GM21447 (cell line): Measurements from ENCODE around the gene GAS2L1.

Experiments used
- ATAC-seq: cut with Tn5 transposase; IDR thresholded peaks from one replicate; pipeline ENCODE4 v1.9.1; 2021; ENCODE audit not compliant: unreplicated experiment

GAS2L1 gene

DNA sequence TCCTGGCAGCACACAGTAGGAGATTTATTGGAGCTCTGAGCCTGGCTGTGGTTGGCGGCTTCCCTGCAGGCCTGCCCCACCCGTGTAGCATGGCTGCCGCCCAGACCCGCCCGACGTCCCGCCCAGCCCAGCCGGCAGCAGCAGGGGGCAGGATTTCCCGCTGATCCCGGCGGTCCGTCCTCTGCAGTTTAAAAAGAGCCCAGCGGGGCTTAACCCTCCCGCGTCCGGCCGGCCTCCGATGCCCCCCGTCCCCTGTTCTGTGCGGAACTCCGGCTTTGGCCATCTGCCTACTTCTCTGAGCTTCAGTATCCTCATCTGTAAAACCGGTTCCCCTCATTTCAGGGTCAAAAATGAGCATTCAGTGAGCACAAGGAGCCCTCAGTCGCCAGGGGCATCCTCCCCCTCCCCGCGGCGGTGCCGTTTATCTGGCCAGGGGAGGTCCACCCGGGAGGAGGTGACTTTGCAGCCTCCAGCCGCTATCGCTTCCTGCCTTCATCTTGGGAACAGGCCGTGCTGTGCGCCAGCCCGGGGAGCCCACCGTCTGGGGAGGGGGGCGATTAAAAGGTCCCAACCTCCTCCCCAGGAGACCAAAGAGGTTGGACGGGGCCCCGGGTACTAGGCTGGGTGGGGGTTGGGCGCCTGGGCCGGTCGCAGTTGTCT is at the start of gene GAS2L1:
GAS2L1 (plus strand) TSS at position 476 of the 660 bp plus-strand sequence. CDS start 1,456 bp downstream, outside the sequence.
- no peak for ATAC-seq

- ATAC-seq, result no peak
These were observed 48.7 kb upstream of the GAS2L1 start for GRCh38 chr22:29257751-29258181.

DNA sequence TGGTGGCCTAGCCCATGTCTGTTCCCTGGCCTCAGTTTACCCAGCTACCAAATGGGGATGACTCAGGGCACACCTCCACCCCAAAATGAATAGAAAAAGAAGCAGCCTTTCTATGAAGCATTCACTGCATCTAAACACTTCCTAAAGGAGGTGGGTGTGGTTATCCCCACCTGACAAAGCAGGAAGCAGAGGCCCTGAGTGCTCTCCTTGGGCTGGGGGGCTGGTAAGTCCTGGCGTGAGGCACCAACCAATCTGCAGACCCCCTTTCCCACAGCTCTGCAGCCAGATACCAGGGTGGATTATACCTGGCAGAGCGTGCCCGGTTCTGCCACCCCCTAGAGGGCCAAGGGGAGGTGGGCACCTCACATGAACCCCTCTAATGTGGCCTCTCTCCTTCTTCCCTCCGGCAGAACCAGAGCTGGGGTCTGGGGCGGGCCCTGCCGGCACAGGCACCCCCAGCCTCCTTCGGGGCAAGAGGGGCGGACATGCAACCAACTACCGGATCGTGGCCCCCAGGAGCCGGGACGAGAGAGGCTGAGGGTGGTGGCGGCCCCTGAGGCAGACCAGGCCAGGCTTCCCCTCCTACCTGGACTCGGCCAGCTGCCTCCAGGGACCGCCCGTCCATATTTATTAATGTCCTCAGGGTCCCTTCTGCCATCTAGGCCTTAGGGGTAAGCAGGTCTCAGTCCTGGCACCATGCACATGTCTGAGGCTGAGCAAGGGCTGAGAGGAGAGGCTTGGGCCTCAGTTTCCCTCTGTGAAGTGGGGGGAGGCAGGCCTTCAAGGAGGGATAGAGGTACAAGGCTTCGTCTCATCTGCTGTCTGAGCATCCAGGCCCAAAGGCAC is 47.8 kb upstream of the GAS2L1 start:
- ATAC-seq, result no peak

DNA sequence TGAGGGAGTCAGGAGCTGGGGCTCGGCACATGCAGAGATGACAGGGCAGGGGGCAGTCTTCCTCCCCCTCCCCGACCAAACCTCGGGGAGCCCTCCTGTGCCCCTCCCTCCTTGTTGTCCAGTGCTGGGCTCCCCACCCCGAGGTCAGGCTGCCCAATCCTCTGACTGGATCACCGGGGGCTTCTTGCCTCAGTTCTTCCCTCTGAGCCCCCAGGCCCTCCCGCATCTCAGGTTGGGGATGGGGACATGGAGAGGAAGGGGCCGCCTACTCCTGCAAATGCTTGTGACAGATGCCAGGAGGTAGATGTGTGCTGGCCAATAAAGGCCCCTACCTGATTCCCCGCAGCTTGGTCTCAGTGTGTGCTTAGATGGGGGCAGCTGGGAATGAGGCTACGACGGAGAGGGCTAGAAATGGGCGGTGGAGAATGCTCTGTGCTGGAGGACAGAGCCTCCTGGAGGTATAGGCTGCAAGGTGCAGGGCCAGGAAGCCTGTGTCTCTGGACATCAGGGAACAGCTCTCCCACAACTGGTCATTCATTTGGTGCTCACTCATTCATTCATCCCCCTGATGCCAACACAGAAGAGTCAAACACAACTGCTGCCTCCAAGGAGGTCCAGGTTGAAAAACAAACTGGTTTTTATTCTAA is 47.1 kb upstream of the GAS2L1 start:
- ATAC-seq, result no peak

- no peak for ATAC-seq
These were observed 46.4 kb upstream of the GAS2L1 start for GRCh38 chr22:29260031-29260560.

GRCh38 chr22:29260601-29261315 is 45.7 kb upstream of the GAS2L1 start:
- no peak for ATAC-seq

GRCh38 chr22:29263791-29264276 is 42.6 kb upstream of the GAS2L1 start:
- no peak for ATAC-seq

- ATAC-seq, result no peak
These were observed 41.1 kb upstream of the GAS2L1 start for GRCh38 chr22:29265305-29265704.

- ATAC-seq, result no peak
These were observed 40.5 kb upstream of the GAS2L1 start for GRCh38 chr22:29265929-29266328.

DNA sequence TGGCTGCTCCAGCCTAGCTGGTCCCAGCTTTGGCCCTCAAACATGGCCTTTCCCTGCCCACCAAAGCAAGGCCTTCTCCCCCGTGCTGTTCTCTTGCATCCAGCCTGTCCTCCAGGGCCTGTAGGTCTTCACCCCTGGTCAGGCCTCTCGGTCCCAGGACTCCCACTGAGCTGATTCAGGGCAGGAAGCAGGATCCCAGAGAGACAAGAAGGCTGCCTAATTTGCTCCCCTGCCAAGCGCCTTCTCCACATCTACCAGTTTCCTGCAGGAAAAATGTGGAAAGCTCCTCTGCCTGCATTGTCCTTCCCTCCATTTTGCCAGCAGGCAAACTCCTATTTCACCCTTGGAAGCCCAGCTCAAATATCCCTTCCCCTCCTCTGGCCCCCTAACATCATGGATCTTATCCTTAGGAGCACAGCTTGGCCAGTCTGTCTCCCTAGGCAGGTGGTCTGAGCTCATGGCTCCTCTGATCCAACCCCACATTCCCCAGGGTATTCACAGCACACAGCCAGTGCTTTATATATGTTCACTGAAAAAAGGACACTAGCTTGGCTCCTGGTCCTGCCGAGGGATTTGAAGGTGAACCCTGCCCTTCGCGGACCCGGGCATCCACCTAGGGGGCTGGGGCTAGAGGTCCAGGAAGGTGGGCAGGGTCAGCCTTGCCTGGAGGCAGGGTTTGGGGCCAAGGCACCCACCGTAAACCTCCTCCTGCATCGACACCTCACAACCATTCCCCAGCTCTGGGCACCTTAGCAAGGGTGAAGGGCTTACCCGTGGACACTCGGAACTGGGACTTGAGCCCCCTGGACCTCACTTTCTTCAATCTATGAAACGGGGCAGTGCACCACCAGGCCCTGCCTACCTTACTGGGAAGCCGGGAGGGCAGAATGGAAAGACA is 39.6 kb upstream of the GAS2L1 start:
- ATAC-seq, result no peak

DNA sequence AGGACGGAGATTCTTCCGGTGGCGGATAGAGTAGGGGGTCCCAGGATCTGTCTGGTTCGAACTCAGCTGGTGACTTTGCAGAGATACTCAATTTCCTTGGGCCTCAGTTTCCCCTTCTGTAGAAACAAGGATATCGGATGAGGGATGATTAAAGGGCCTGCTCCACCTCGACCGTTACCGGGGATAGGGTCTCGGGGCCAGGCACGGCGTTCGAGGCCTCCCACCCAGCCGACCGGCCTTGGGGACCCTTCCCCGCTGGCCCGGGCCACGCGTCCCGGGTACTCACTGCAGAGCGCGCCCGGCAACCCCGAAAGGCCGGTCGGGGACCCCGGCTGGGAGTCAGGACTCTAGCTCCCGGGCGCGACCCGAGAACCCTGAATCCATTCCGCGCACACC is 39.0 kb upstream of the GAS2L1 start:
- ATAC-seq, result no peak

DNA sequence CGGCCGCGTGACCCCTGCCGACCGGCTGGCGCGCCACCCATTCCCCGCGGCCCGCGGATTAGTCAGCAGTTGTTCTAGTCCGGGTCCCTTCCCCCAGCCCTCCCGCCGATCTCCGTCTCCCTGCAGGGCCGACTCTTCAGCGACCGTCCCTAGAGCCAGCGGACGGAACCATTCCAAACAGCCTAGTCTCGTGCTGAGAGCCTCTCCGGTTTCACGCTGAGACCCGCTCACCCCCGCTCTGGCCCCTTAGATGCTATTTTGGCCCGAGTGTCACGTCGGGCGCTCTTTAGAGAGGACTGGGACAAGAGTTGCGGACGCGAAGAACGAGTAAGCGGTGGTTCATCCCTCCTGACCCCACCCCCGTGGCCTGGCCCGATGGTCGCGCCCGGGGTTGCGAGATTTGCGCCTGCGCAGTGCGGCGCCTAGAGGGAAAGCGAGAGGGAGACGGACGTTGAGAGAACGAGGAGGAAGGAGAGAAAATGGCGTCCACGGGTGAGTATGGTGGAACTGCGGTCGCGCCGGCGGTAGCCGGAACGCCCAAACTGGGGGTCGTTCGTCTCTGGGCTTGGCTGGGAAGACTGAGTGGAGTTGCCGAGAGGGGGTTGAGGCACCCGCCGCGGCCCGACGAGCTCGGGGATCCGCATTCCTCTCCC is 38.5 kb upstream of the GAS2L1 start, which contains the start of the genes EWSR1 and RHBDD3:
EWSR1 (plus strand) TSS at position 411 of the 653 bp plus-strand sequence; CDS start at position 480, 69 bp downstream.
RHBDD3 (minus strand) TSS at position 124 of the 653 bp plus-strand sequence. CDS start 2,355 bp downstream, outside the sequence.
- ATAC-seq, result peak; percentile 69

- peak; percentile 13 for ATAC-seq
These were observed 37.8 kb upstream of the GAS2L1 start for GRCh38 chr22:29268511-29269229.

GRCh38 chr22:29269230-29269604 is 37.2 kb upstream of the GAS2L1 start:
- no peak for ATAC-seq

DNA sequence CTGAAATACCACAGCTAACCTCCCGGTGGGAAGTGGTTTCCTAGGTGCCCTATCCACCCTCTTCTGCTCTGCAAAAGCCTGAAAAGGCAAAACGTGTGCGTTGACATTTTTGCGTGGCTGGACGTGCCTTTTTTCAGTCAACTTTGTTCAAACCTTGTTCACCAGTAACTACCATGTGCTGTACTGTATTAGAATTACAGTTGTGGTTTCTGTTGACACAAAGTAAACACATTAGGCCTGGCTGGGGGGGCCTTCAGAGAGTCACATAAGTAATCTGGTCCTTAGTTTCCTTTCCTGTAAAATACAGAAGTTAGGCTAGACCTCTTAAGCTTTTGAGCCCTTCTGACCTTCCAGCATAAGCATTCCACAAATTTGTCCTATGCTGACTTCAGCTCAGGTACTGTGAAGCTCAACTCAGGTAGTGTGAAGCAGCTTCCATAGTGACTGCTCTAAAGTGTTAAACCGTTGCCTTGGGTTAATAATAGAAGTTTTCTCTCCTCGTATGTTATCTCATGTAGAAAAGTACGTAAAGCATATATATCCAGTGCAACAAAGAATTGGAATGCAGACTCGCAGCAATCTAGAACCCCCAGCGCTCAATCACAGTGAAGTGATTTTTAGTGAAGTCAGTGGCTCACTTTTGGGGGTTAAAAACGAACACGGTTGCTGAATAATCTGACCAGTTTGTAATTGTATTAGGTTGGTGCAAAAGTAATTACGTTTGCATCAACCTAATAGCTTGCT is 36.5 kb upstream of the GAS2L1 start:
- no peak for ATAC-seq

GRCh38 chr22:29270475-29271271 is 35.8 kb upstream of the GAS2L1 start:
- ATAC-seq, result no peak

- ATAC-seq, result no peak
These were observed 33.8 kb upstream of the GAS2L1 start for GRCh38 chr22:29272624-29273023.
